ENCODE measurements around the gene ZBTB7C. TPM values are rescaled to one million over a fixed set of nuclear protein-coding genes. Genes with fewer than 3 reads are reported as not detected.

The ZBTB7C gene
- total and polyA plus RNA-seq, 2 of the 4 experiments (the other 2 are of a cell fraction) = not detected

- Histone ChIP-seq H3K4me1 (ENCODE audit: control insufficient read depth, insufficient read depth, low read length) (no peaks in the 10 kb centered on the region), H4K5ac (ENCODE audit: low read depth, low read length) (no peak overlapping the region), H2BK20ac (ENCODE audit: low read depth, low read length) (no peak overlapping the region), H3K56ac (ENCODE audit: extremely low read depth, insufficient read depth, low read length) (no peak overlapping the region), H3K9me3 (ENCODE audit: control insufficient read depth, insufficient read depth, low read length) (no peaks in the 10 kb centered on the region), H4K20me1 (ENCODE audit: insufficient read depth, low read length) (no peaks in the 10 kb centered on the region), H2AK5ac (ENCODE audit: low read depth, low read length) (no peak overlapping the region), H3K79me1 (ENCODE audit: low read depth in 1 of 2, low read length in 2 of 2) (no peaks in the 10 kb centered on the region), H2AK9ac (replicated peaks; ENCODE audit: low read depth, low read length, poor library complexity) (no peak overlapping the region), H3K4me3 (ENCODE audit: insufficient read depth, low read depth, low read length) (no peak overlapping the region), H2AFZ (replicated peaks; ENCODE audit: low read length, poor library complexity) (no peak overlapping the region), H4K91ac (ENCODE audit: insufficient read depth, low read depth, low read length) (no peak overlapping the region), H3K18ac (ENCODE audit: low read depth, low read length) (no peak overlapping the region), H3K14ac (replicated peaks; ENCODE audit: low read depth, low read length) (no peak overlapping the region), H3K27me3 (ENCODE audit: control insufficient read depth, insufficient read depth, low read length) (peaks cover 14% of the 10 kb centered on the region), H3K23ac (ENCODE audit: low read depth, low read length) (no peak overlapping the region), H3K36me3 (ENCODE audit: control insufficient read depth, insufficient read depth, low read length) (no peaks in the 10 kb centered on the region), H3K4me2 (ENCODE audit: low read depth, low read length) (no peak overlapping the region), H3K27ac (ENCODE audit: insufficient read depth, low read length) (no peak overlapping the region), H2BK5ac (ENCODE audit: low read depth, low read length, poor library complexity, severe bottlenecking) (no peak overlapping the region), H2BK15ac (ENCODE audit: low read depth, low read length) (no peak overlapping the region), H2BK120ac (ENCODE audit: low read depth, low read length) (no peak overlapping the region), H3K9ac (ENCODE audit: low read depth, low read length) (no peak overlapping the region), H3K4ac (ENCODE audit: low read depth, low read length) (no peak overlapping the region), H3K9me1 (ENCODE audit: insufficient read depth, low read length) (no peaks in the 10 kb centered on the region), H4K8ac (ENCODE audit: low read depth in 2 of 2, low read length in 2 of 2) (no peak overlapping the region)
- no CpG with 5 or more reads among the region's 6 CpGs for WGBS, 2 experiments (ENCODE audit: extremely low coverage in 2 of 2, insufficient read length in 1 of 2)
- no TSS peak for BruUV-seq (replicated peaks)
- dilution Hi-C loops (cut with HindIII; ENCODE audit: low sequenced_read_pairs, unreplicated experiment) = no loop called here
- DNase-seq = no peak
- in situ Hi-C loops (cut with MboI; ENCODE audit: low sequenced_read_pairs) = no loop called here
- ChIA-PET CTCF (interaction anchor here (0.6 kb wide), 1 partner anchor 528 kb away, joined by 4 read pairs; no protein-coding TSS in a partner anchor), POLR2A (ENCODE audit: unreplicated experiment) (no interaction called here)
- intact Hi-C loops (cut with micrococcal nuclease) = no loop called here
- TF ChIP-seq MXI1 (IDR thresholded peaks at IDR 0.05; ENCODE audit: borderline replicate concordance, low read depth, low read length) (no peak), SMC3 (IDR thresholded peaks at IDR 0.05; ENCODE audit: low read depth, low read length) (no peak), BHLHE40 (IDR thresholded peaks at IDR 0.05; ENCODE audit: low read depth, low read length) (no peak), FOS (IDR thresholded peaks at IDR 0.05; ENCODE audit: low read depth, low read length) (no peak), USF2 (IDR thresholded peaks at IDR 0.05; ENCODE audit: low read depth, low read length) (no peak)
- no peak for ATAC-seq (ENCODE audit: low read depth)
Observed at GRCh38 chr18:48310353-48310752, 98.8 kb downstream of the ZBTB7C start.
